Right cardiac atrium (tissue), 5 donors: ENCODE results near the gene DGKI. TPM values are rescaled to one million over a fixed set of nuclear protein-coding genes. Genes with fewer than 3 reads are reported as not detected.
"Not testable (repeated sequence)": the region's sequence is repeated elsewhere in the genome, so short reads cannot be mapped to it uniquely, and the experiment has no call there.

Source experiments
- ATAC-seq, 2 donors: fragments of 200-7000 bp; cut with Tn5 transposase; one replicate each; pipeline versions ENCODE4 v1.8.0 to v1.9.1; 2020; ENCODE audit warnings: moderate library complexity in 2 of 2, mild to moderate bottlenecking in 1 of 2
- DNase-seq, 3 donors: peaks; one replicate each; pipeline ENCODE4 v3.0.0-alpha.2; 2020
- H3K27ac ChIP-seq: one replicate; pipeline ENCODE4 v1.5.1; 2013; ENCODE audit warnings: mild to moderate bottlenecking, low read length, control low read depth, moderate library complexity
- H3K27me3 ChIP-seq: one replicate; pipeline ENCODE4 v1.6.1; 2013; ENCODE audit not compliant: control insufficient read depth, insufficient read depth
- H3K4me1 ChIP-seq: one replicate; pipeline ENCODE4 v1.6.1; 2013; ENCODE audit warnings: low read length; ENCODE audit not compliant: control insufficient read depth, insufficient read depth
- H3K4me3 ChIP-seq: one replicate; pipeline ENCODE4 v1.5.1; 2013; ENCODE audit warnings: low read length, control low read depth
- H3K9me3 ChIP-seq: one replicate; pipeline ENCODE4 v1.6.1; 2013; ENCODE audit warnings: low read length; ENCODE audit not compliant: control insufficient read depth
- WGBS: extraction: QIAGEN DNeasy Blood & Tissue Kit; methylation state at CpG from one replicate; pipeline ENCODE4 v1.1.7; 2013; 5-methylcytosine and 5-hydroxymethylcytosine counted together
- intact Hi-C, 4 donors: fragments of 100-400 bp; cut with DNase I; formaldehyde crosslinking; loops; one replicate each; pipeline versions ENCODE4 v1.11.0 to v1.14.0; 2022 to 2023
- polyA plus RNA-seq: library from polyadenylated mRNA; stranded (reverse); fragments of 200-250 nt; gene quantifications from one replicate; pipeline ENCODE4 v1.2.3, GENCODE V29; 2013
- total RNA-seq, 4 donors: library from RNA; stranded (reverse); fragmentation: NEBNext Ultra II Directional; extraction: Animal tissue kit (Norgen Biotek cat#: 25700); gene quantifications; one replicate each; pipeline ENCODE4 v1.2.1, GENCODE V29; 2021
- donor health status: healthy with polysubstance abuse.
- donor health status: DM: no; HTN: yes; CAD: no.
- donor health status: DM: no; HTN: no; CAD: no.
- donor health status: DM: no; HTN: yes; CAD: no; lungs with severe emphysema.
- donor health status: DM: yes; HTN: yes; CAD: no.

The DGKI gene
- total and polyA plus RNA-seq, 5 donors: 2.1 to 14.9 (median 7.7) TPM

DNA sequence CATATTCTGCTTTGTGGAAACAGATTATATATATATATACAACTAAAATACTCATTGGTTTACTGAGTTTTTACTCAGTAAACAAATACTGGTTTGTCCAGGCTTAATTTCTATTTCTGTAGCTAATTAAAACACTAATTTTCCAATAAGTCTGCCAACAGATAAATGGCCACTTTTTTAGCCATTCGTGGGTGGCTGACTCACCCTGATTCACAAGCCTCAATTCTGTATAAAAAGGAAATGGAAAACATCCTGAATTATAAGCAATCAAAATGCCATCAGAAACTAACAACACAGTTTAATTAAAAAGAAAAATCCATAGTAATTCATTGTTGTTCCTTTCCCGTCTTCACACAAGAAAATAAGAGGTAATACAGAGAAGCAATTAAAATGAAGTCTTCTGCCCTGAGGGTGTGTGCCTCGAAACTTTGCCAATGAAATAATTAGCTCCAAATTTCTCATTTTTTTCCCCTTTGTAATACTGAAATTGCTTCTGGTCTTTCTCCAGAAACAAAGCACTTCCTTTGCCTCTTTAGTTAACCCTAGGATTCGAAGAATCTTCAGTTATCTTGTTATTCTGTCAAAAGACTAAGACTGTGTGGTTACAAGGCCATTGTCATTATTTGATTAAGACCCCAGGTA is 384.6 kb downstream of the DGKI start:
- H3K4me1 ChIP-seq: no peaks in the 10 kb centered on the region
- H3K9me3 ChIP-seq: no peaks in the 10 kb centered on the region
- H3K4me3 ChIP-seq: no peak overlapping the region
- H3K27ac ChIP-seq: no peak overlapping the region
- DNase-seq (no peak), ATAC-seq (peak in 1 of 2 donors; percentile 66)
- intact Hi-C loops: no loop called here
- WGBS: 36% methylated on average over 4 of the region's 4 CpGs
- H3K27me3 ChIP-seq: no peaks in the 10 kb centered on the region

DNA sequence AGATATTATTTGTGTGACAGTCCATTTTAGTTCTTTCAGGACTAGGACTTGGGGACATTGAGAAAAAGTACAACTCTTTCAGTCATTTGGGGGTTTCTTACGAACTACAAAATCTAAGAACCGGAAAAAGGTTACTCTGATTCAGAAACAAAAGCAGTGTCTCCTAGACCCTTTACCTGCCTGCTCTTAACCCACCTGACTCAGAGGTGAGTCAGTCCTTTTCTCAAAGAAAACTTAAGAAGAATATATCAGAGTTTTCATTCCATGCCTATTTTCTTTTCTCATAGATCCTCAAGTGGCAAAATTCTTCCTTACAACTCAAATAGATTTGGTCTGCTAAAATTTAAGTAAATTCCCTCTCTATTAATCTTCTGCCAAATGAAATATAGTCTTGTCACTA is 388.4 kb downstream of the DGKI start:
- H3K4me3 ChIP-seq: no peak overlapping the region
- H3K4me1 ChIP-seq: no peaks in the 10 kb centered on the region
- H3K27ac ChIP-seq: no peak overlapping the region
- intact Hi-C loops: loop anchor here in 1 of 4 donors (10.0 kb wide), 1 partner anchor 284 kb away; no protein-coding TSS in a partner anchor
- H3K27me3 ChIP-seq: no peaks in the 10 kb centered on the region
- WGBS: 90% methylated on average over 2 of the region's 2 CpGs
- DNase-seq (no peak), ATAC-seq (no peak)
- no peaks in the 10 kb centered on the region for H3K9me3 ChIP-seq

DNA sequence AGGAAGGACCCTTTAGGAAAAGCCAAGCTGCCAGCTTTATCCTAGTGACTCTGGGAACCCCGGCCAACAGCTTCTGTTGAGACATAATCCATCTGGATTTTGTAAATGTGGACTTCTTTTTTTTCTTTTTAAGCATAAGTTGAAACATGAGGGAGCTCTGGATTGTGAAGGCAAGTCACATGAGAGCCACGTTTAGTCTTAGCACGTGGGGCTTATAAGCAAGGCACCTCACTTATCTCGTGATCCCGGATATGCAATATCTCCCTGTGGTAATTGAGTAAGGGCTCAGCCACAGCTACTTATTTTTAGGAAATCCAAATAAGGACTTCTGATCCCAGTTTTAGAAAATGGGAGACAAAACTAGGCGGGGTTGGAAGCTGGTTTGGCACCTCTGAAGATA is 392.0 kb downstream of the DGKI start:
- Histone ChIP-seq H3K27ac (peak overlapping the region; percentile 45), H3K4me3 (peak overlapping the region; percentile 48), H3K27me3 (no peaks in the 10 kb centered on the region), H3K9me3 (no peaks in the 10 kb centered on the region), H3K4me1 (no peaks in the 10 kb centered on the region)
- ATAC-seq (peak; percentile 94 to 97), DNase-seq (peak; percentile 57 to 81 (median 65))
- intact Hi-C loops: loop anchor here in 2 of 4 donors (5.0 to 10.0 kb wide), 2 partner anchors 280 to 287 kb away; no protein-coding TSS in a partner anchor
- WGBS: 12% methylated on average over 6 of the region's 6 CpGs

DNA sequence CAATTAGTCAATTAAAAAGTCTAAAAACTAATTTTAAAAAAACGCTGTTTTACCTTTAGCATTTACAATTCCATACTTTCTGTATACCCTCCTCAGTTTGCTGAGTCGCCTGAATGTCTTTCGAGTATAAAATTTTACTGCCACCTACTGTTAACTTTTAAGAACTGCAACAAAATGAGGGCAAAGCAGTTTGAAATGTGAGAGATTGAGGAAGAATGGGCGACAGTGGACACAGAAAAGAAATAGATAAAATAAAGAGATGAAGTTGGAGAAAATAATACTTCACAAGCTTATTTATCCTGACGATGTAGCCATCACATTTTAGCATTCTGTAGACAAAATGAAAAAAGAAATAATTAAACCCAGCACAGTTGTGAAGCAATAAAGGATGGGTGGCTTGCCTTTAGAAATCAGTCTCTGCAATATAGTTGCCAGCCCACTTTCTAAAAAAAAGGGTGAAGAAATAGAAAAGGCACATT is 392.5 kb downstream of the DGKI start:
- Histone ChIP-seq H3K4me3 (peak overlapping the region; percentile 48), H3K9me3 (no peaks in the 10 kb centered on the region), H3K27me3 (no peaks in the 10 kb centered on the region), H3K4me1 (no peaks in the 10 kb centered on the region), H3K27ac (peak overlapping the region; percentile 45)
- intact Hi-C loops: loop anchor here in 2 of 4 donors (5.0 to 10.0 kb wide), 2 partner anchors 279 to 287 kb away; no protein-coding TSS in a partner anchor
- ATAC-seq (peak; percentile 63 to 76), DNase-seq (no peak)
- WGBS: 2% methylated on average over 5 of the region's 5 CpGs

DNA sequence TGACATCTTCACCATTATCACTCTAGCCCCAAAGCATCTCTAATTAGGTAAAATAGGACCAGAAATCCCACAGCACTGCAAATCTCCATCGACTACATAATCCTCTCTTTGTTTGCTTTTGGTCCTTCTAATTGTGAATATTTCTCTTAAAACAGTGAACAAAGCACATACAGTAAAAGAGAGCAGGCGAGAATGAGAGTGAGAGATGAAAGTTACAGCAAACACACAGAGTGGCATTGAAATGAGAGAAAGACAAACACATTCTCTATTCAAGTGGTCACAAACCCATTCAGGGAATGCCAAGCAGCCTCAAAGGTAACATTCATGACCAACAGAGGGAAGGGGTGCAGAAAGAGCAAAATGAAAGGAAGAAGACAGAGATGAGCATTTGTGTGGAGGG is 393.4 kb downstream of the DGKI start:
- DNase-seq (no peak), ATAC-seq (no peak)
- WGBS: 44% methylated on average over 2 of the region's 2 CpGs
- H3K9me3 ChIP-seq: no peaks in the 10 kb centered on the region
- no peaks in the 10 kb centered on the region for H3K27me3 ChIP-seq
- H3K4me1 ChIP-seq: no peaks in the 10 kb centered on the region
- no peak overlapping the region for H3K4me3 ChIP-seq
- intact Hi-C loops: loop anchor here in 2 of 4 donors (5.0 to 10.0 kb wide), 2 partner anchors 279 to 286 kb away; no protein-coding TSS in a partner anchor
- H3K27ac ChIP-seq: no peak overlapping the region

DNA sequence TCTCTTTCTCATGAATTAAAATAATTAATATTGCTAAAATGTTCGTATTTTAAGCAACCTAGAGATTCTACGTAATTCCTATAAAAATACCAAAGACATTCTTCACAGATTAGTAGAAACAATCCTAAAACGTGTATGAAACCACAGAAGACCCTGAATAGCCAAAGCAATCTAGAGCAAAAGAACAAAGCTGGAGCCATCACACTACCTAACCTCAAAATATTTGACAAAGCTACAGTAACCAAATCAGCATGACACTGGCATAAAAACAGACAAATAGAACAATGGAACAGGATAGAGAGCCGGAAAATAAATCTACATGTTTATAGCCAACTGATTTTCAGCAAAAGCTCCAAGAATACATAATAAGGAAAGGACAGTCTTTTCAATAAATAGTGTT is 397.8 kb downstream of the DGKI start:
- DNase-seq: no peak
- 87% methylated on average over 4 of the region's 4 CpGs for WGBS
- H3K4me3 ChIP-seq: no peak overlapping the region
- no peaks in the 10 kb centered on the region for H3K27me3 ChIP-seq
- no peak for ATAC-seq
- H3K4me1 ChIP-seq: no peaks in the 10 kb centered on the region
- H3K27ac ChIP-seq: no peak overlapping the region
- intact Hi-C loops: no loop called here
- H3K9me3 ChIP-seq: no peaks in the 10 kb centered on the region

DNA sequence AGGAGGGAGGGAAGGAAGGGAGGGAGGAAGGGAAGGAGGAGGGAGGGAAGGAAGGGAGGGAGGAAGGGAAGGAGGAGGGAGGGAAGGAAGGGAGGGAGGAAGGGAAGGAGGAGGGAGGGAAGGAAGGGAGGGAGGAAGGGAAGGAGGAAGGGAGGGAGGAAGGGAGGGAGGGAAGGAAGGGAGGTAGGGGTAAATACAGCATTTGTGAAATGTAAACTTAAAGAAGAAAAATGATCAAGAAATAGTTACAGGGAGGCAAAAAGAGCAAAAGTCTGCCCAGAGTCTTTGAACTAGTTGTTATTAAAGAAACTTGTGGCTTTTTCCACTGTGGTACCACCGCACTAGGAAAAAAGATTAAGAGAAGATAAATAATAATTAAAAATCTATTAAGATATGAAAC is 398.2 kb downstream of the DGKI start:
- H3K4me3 ChIP-seq, H3K27me3 ChIP-seq, DNase-seq, intact Hi-C loops, H3K27ac ChIP-seq, H3K9me3 ChIP-seq, ATAC-seq, H3K4me1 ChIP-seq: not testable (repeated sequence)
- WGBS: 95% methylated on average over 1 of the region's 1 CpG

DNA sequence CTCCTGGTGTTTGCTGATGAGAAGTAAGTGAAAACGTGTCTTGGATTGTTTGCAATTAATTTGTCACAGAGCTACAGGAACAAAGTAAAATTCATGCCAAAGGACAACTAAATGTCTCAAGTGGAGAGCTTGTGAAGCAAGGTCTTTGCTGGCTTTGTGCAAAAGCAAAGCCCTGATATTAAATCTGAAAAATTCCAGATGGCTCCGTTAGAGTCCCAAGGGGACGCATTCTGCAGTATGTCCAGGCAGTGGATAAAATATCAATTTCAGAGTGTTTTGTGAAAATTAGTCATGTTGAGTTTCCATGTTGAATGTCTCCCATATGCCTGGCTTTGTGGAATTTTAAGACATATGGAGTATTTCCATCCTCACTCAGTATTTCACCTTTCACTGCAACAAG is 400.7 kb downstream of the DGKI start:
- no peaks in the 10 kb centered on the region for H3K4me1 ChIP-seq
- no peak overlapping the region for H3K4me3 ChIP-seq
- DNase-seq (peak in 1 of 3 donors; percentile 25), ATAC-seq (peak; percentile 21 to 56)
- no peaks in the 10 kb centered on the region for H3K9me3 ChIP-seq
- intact Hi-C loops: no loop called here
- no peaks in the 10 kb centered on the region for H3K27me3 ChIP-seq
- no peak overlapping the region for H3K27ac ChIP-seq
- 38% methylated on average over 3 of the region's 3 CpGs for WGBS

DNA sequence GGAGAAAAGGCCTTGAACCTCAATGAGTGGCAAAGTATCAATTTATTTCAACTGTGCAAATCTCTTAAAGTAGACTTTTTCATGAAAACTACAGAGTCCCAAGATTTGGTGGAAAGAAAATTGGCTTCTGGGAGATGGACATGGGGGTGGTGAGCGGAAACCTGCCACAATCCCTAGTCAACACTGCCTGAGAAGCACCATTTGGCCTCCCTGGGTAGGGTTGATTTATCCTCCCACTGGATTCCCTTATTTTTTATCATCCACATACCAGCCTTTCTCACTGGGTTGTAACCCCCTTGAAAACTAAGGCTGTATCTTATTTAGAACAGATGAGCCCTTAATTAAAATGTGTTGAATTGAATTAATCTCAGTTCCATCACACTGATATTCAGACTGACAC is 401.5 kb downstream of the DGKI start:
- H3K4me1 ChIP-seq: no peaks in the 10 kb centered on the region
- DNase-seq (no peak), ATAC-seq (no peak)
- no peaks in the 10 kb centered on the region for H3K9me3 ChIP-seq
- WGBS: 63% methylated on average over 1 of the region's 1 CpG
- intact Hi-C loops: no loop called here
- no peaks in the 10 kb centered on the region for H3K27me3 ChIP-seq
- H3K4me3 ChIP-seq: no peak overlapping the region
- no peak overlapping the region for H3K27ac ChIP-seq

DNA sequence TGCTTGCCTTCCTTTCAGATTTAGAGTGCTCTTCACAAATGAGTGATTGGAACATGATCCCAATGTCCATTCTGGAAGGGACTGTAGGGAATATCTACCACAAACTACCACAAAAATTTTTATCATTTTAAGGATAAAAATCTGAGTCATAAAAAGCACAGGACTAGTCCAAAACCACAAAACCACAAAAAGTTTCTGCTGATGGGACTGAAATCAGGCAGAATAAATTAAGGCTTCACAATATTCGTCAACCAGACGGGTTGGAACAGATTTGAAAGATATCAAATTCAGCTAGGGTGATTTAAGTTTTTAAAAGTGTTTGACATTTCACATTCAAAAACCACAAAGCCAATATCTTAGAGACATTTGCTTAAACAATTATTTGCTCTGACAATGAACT is 403.2 kb downstream of the DGKI start:
- no peaks in the 10 kb centered on the region for H3K9me3 ChIP-seq
- ATAC-seq: no peak
- no peak overlapping the region for H3K4me3 ChIP-seq
- intact Hi-C loops: no loop called here
- no peaks in the 10 kb centered on the region for H3K4me1 ChIP-seq
- no peaks in the 10 kb centered on the region for H3K27me3 ChIP-seq
- no peak overlapping the region for H3K27ac ChIP-seq
- no peak for DNase-seq
- WGBS: 79% methylated on average over 2 of the region's 2 CpGs

DNA sequence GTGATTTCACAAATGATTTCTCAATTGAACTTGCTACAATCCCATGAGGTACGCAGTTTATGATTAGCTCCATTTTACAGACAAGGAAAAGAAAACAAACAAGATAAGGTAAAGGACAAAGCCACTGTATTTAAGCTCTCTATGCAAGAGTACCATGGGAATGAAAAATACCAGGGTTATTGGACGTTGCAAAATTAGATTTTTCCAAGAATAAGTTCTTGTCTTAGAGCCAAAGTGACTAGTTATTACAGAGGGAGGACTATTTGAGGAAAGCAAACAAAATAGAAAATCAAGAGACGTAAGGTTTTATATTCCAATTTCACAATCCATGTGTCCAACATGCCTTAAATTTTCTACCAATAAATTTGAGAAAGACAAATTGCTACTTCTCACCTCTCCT is 405.3 kb downstream of the DGKI start:
- peak; percentile 89 to 92 for ATAC-seq
- Histone ChIP-seq H3K4me3 (no peak overlapping the region), H3K27ac (no peak overlapping the region), H3K4me1 (no peaks in the 10 kb centered on the region), H3K9me3 (no peaks in the 10 kb centered on the region), H3K27me3 (no peaks in the 10 kb centered on the region)
- intact Hi-C loops: no loop called here
- no peak for DNase-seq
- WGBS: 49% methylated on average over 3 of the region's 3 CpGs
